ENCODE measurements around the gene TNRC6C. TPM values are rescaled to one million over a fixed set of nuclear protein-coding genes. Genes with fewer than 3 reads are reported as not detected.
A peak's percentile ranks its signal among the peaks of the same experiment; 100 is the strongest.
"Not testable (repeated sequence)": the region's sequence is repeated elsewhere in the genome, so short reads cannot be mapped to it uniquely, and the experiment has no call there.

Gene TNRC6C
- total RNA-seq, 2 experiments from 2014 or later = 74.7 TPM

- peaks cover 12% of the 10 kb centered on the region for H3K4me1 Mint-ChIP-seq
- no peak overlapping the region for H3K27ac Mint-ChIP-seq
- no peak for ATAC-seq (ENCODE audit: low read depth)
Observed at GRCh38 chr17:77926981-77927380, 31.5 kb upstream of the TNRC6C start.

GRCh38 chr17:77927777-77928518 lies 30.6 kb upstream of the TNRC6C start:
- POLR2A ChIA-PET = interaction anchor here (1.0 to 3.7 kb wide), 2 partner anchors 29 to 30 kb away, joined by 3 to 16 read pairs; partner anchors contain the start of gene TNRC6C
- peaks cover 2% of the 10 kb centered on the region for H3K27me3 Mint-ChIP-seq
- H3K4me3 Mint-ChIP-seq = no peak overlapping the region
- peak overlapping the region; percentile 8 for H3K27ac Mint-ChIP-seq
- ATAC-seq (ENCODE audit: low read depth) (no peak), DNase-seq (no peak)
- H3K36me3 Mint-ChIP-seq = no peaks in the 10 kb centered on the region
- H3K4me1 Mint-ChIP-seq = peaks cover 12% of the 10 kb centered on the region
- no peaks in the 10 kb centered on the region for H3K9me3 Mint-ChIP-seq

More at GRCh38 chr17:77926981-77927380, 31.5 kb upstream of the TNRC6C start:
- H3K36me3 Mint-ChIP-seq = no peaks in the 10 kb centered on the region
- H3K27me3 Mint-ChIP-seq = peaks cover 2% of the 10 kb centered on the region
- POLR2A ChIA-PET = interaction anchor here (0.8 to 1.0 kb wide), 2 partner anchors 30 to 31 kb away, joined by 3 read pairs; partner anchors contain the start of gene TNRC6C
- no peak overlapping the region for H3K4me3 Mint-ChIP-seq
- no peaks in the 10 kb centered on the region for H3K9me3 Mint-ChIP-seq
- no peak for DNase-seq

GRCh38 chr17:77928519-77929179 lies 29.9 kb upstream of the TNRC6C start:
- DNase-seq = no peak
- peaks cover 4% of the 10 kb centered on the region for H3K27me3 Mint-ChIP-seq
- no peaks in the 10 kb centered on the region for H3K36me3 Mint-ChIP-seq
- H3K4me1 Mint-ChIP-seq = peaks cover 13% of the 10 kb centered on the region
- H3K9me3 Mint-ChIP-seq = no peaks in the 10 kb centered on the region
- POLR2A ChIA-PET = interaction anchor here (3.7 kb wide), 1 partner anchor 30 kb away, joined by 16 read pairs; the partner anchor contains the start of gene TNRC6C
- no peak for ATAC-seq (ENCODE audit: low read depth)
- H3K27ac Mint-ChIP-seq = no peak overlapping the region
- H3K4me3 Mint-ChIP-seq = no peak overlapping the region

- Mint-ChIP-seq H3K4me3 (no peak overlapping the region), H3K27ac (no peak overlapping the region), H3K4me1 (peaks cover 13% of the 10 kb centered on the region), H3K27me3 (peaks cover 9% of the 10 kb centered on the region), H3K36me3 (no peaks in the 10 kb centered on the region), H3K9me3 (no peaks in the 10 kb centered on the region)
- ATAC-seq (ENCODE audit: low read depth) (no peak), DNase-seq (no peak)
- POLR2A ChIA-PET = interaction anchor here (3.7 kb wide), 1 partner anchor 29 kb away, joined by 16 read pairs; the partner anchor contains the start of gene TNRC6C
Observed at GRCh38 chr17:77929180-77929564, 29.3 kb upstream of the TNRC6C start.

GRCh38 chr17:77929871-77930436 lies 28.5 kb upstream of the TNRC6C start:
- H3K4me1 Mint-ChIP-seq = peaks cover 16% of the 10 kb centered on the region
- peaks cover 11% of the 10 kb centered on the region for H3K27me3 Mint-ChIP-seq
- ATAC-seq (ENCODE audit: low read depth) (no peak), DNase-seq (no peak)
- H3K9me3 Mint-ChIP-seq = no peaks in the 10 kb centered on the region
- no peak overlapping the region for H3K4me3 Mint-ChIP-seq
- POLR2A ChIA-PET = interaction anchor here (3.7 kb wide), 1 partner anchor 28 kb away, joined by 16 read pairs; the partner anchor contains the start of gene TNRC6C
- no peaks in the 10 kb centered on the region for H3K36me3 Mint-ChIP-seq
- peak overlapping the region; percentile 30 for H3K27ac Mint-ChIP-seq

GRCh38 chr17:77930780-77931768 lies 27.4 kb upstream of the TNRC6C start:
- Mint-ChIP-seq H3K4me1 (peaks cover 18% of the 10 kb centered on the region), H3K36me3 (no peaks in the 10 kb centered on the region), H3K9me3 (no peaks in the 10 kb centered on the region), H3K27me3 (peaks cover 12% of the 10 kb centered on the region), H3K27ac (no peak overlapping the region), H3K4me3 (no peak overlapping the region)
- DNase-seq (no peak), ATAC-seq (ENCODE audit: low read depth) (no peak)
- POLR2A ChIA-PET = interaction anchor here (3.7 kb wide), 1 partner anchor 27 kb away, joined by 16 read pairs; the partner anchor contains the start of gene TNRC6C

GRCh38 chr17:77933777-77934398 lies 24.6 kb upstream of the TNRC6C start:
- H3K9me3 Mint-ChIP-seq = no peaks in the 10 kb centered on the region
- no peak overlapping the region for H3K27ac Mint-ChIP-seq
- peaks cover 15% of the 10 kb centered on the region for H3K27me3 Mint-ChIP-seq
- peaks cover 13% of the 10 kb centered on the region for H3K4me1 Mint-ChIP-seq
- H3K36me3 Mint-ChIP-seq = no peaks in the 10 kb centered on the region
- POLR2A ChIA-PET = no interaction called here
- DNase-seq (no peak), ATAC-seq (ENCODE audit: low read depth) (no peak)
- no peak overlapping the region for H3K4me3 Mint-ChIP-seq

- ATAC-seq (ENCODE audit: low read depth) = no peak
- Mint-ChIP-seq H3K27me3 (peaks cover 20% of the 10 kb centered on the region), H3K4me1 (peaks cover 6% of the 10 kb centered on the region), H3K27ac (no peak overlapping the region), H3K36me3 (no peaks in the 10 kb centered on the region), H3K4me3 (no peak overlapping the region), H3K9me3 (no peaks in the 10 kb centered on the region)
- no peak for DNase-seq
- POLR2A ChIA-PET = no interaction called here
Observed at GRCh38 chr17:77935121-77935571, 23.4 kb upstream of the TNRC6C start.

GRCh38 chr17:77935744-77936143 lies 22.8 kb upstream of the TNRC6C start:
- POLR2A ChIA-PET; H3K4me1 Mint-ChIP-seq; H3K9me3 Mint-ChIP-seq; H3K36me3 Mint-ChIP-seq; H3K27ac Mint-ChIP-seq; ATAC-seq (ENCODE audit: low read depth); H3K4me3 Mint-ChIP-seq; DNase-seq: not testable (repeated sequence)
- H3K27me3 Mint-ChIP-seq = peaks cover 22% of the 10 kb centered on the region

GRCh38 chr17:77936881-77937280 lies 21.6 kb upstream of the TNRC6C start:
- ATAC-seq (ENCODE audit: low read depth) (no peak), DNase-seq (no peak)
- Mint-ChIP-seq H3K27ac (no peak overlapping the region), H3K36me3 (no peaks in the 10 kb centered on the region), H3K4me3 (no peak overlapping the region), H3K27me3 (peaks cover 22% of the 10 kb centered on the region), H3K4me1 (peaks cover 6% of the 10 kb centered on the region), H3K9me3 (no peaks in the 10 kb centered on the region)
- POLR2A ChIA-PET = no interaction called here

GRCh38 chr17:77941004-77941403 lies 17.5 kb upstream of the TNRC6C start:
- Mint-ChIP-seq H3K9me3 (no peaks in the 10 kb centered on the region), H3K27ac (no peak overlapping the region), H3K4me3 (no peak overlapping the region), H3K4me1 (no peaks in the 10 kb centered on the region), H3K36me3 (no peaks in the 10 kb centered on the region), H3K27me3 (peaks cover 16% of the 10 kb centered on the region)
- ATAC-seq (ENCODE audit: low read depth) (no peak), DNase-seq (no peak)
- POLR2A ChIA-PET = no interaction called here

Data from activated naive CD8-positive, alpha-beta T cell treated with anti-CD3 and anti-CD28 coated beads, Interleukin-2, amount 10 ng/mL, durations not matched to agents 7 days and 5 days (primary cell).